Muscle of leg (tissue), 11 donors: ENCODE measurements around the gene ATP1B3. TPM values are rescaled to one million over a fixed set of nuclear protein-coding genes. Genes with fewer than 3 reads are reported as not detected.
"Not testable (repeated sequence)": the region's sequence is repeated elsewhere in the genome, so short reads cannot be mapped to it uniquely, and the experiment has no call there.

ENCODE experiments used
- DNase-seq: peaks from one replicate; pipeline ENCODE4 v3.0.0; 2013
- H3K27ac ChIP-seq: one replicate; pipeline ENCODE4 v1.5.1; 2013; ENCODE audit warnings: mild to moderate bottlenecking, low read length, control low read depth
- H3K27me3 ChIP-seq: one replicate; pipeline ENCODE4 v1.6.1; 2013; ENCODE audit warnings: low read length; ENCODE audit not compliant: control insufficient read depth, insufficient read depth
- H3K36me3 ChIP-seq: one replicate; pipeline ENCODE4 v1.6.1; 2013; ENCODE audit warnings: low read length; ENCODE audit not compliant: control insufficient read depth, insufficient read depth
- H3K4me1 ChIP-seq: one replicate; pipeline ENCODE4 v1.6.1; 2013; ENCODE audit warnings: low read length; ENCODE audit not compliant: control insufficient read depth, insufficient read depth
- H3K4me3 ChIP-seq: one replicate; pipeline ENCODE4 v1.5.1; 2013; ENCODE audit warnings: low read length, control low read depth
- H3K9me3 ChIP-seq: replicated peaks from 2 replicates; pipeline ENCODE4 v1.6.1; 2013; ENCODE audit warnings: low read depth, low read length; ENCODE audit not compliant: control insufficient read depth
- WGBS: methylation state at CpG from one replicate; pipeline ENCODE4 v1.1.5; 2013; ENCODE audit warnings: missing lambda C conversion rate; ENCODE audit not compliant: insufficient coverage; 5-methylcytosine and 5-hydroxymethylcytosine counted together
- polyA plus RNA-seq, 8 donors: library from polyadenylated mRNA; unstranded; fragments of 120-200 nt; gene quantifications; one replicate each; pipeline versions ENCODE4 v1.2.1 to v1.2.3, GENCODE V29; 2013; ENCODE audit warnings: inconsistent platforms in 1 of 8, low replicate concordance in 1 of 8; ENCODE audit not compliant: insufficient read length in 8 of 8, insufficient read depth in 1 of 8
- total RNA-seq: library from RNA; stranded (reverse); fragments of 120-200 nt; gene quantifications from one replicate; pipeline ENCODE4 v1.2.4, GENCODE V29; 2013

The ATP1B3 gene
- total and polyA plus RNA-seq, 9 donors = 25.8 to 113 (median 84.6) TPM

GRCh38 chr3:141875893-141876380 lies 506 bp upstream of the ATP1B3 start:
- Histone ChIP-seq H3K4me3 (peak overlapping the region; percentile 93), H3K27me3 (no peaks in the 10 kb centered on the region)
- under 1% methylated on average over 42 of the region's 42 CpGs for WGBS

GRCh38 chr3:141876891-141877621 lies 613 bp downstream of the ATP1B3 start:
- H3K27me3 ChIP-seq = no peaks in the 10 kb centered on the region
- H3K36me3 ChIP-seq = no peaks in the 10 kb centered on the region
- peaks cover 5% of the 10 kb centered on the region for H3K4me1 ChIP-seq
- H3K9me3 ChIP-seq = no peaks in the 10 kb centered on the region
- peak overlapping the region; percentile 92 for H3K27ac ChIP-seq
- WGBS = 1% methylated on average over 58 of the region's 76 CpGs
- peak overlapping the region; percentile 68 for H3K4me3 ChIP-seq
- DNase-seq = peak; percentile 69

More at GRCh38 chr3:141875893-141876380, 506 bp upstream of the ATP1B3 start:
- peak; percentile 74 for DNase-seq
- peak overlapping the region; percentile 100 for H3K27ac ChIP-seq
- no peaks in the 10 kb centered on the region for H3K36me3 ChIP-seq
- H3K4me1 ChIP-seq = peaks cover 5% of the 10 kb centered on the region
- H3K9me3 ChIP-seq = no peaks in the 10 kb centered on the region

- WGBS = 37% methylated on average over 2 of the region's 3 CpGs
- peak overlapping the region; percentile 56 for H3K27ac ChIP-seq
Observed at GRCh38 chr3:141877911-141878310, 1.5 kb downstream of the ATP1B3 start.

DNA sequence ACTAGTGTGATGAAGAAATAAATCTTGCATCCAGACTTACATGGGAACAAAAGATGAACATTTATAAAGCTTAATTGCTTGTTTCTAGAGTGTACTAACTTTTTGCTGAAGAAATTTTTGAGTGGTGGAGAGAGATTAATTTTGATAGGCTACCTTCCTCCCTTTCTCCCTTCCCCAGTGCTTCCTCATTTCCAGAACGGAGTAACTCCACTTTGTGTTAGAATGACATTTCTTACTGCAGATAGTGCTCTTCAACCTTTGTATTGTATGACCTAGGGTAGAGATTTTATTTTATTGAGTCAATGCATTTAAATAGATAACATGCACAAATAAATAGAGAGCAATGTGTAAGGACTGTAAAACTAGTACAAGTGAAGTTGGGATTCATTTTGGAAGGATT lies 1.9 kb downstream of the ATP1B3 start:
- no peak for DNase-seq
- WGBS = no CpG with 5 or more reads among the region's 1 CpG
- peak overlapping the region; percentile 68 for H3K4me3 ChIP-seq
- no peak overlapping the region for H3K27ac ChIP-seq
- no peaks in the 10 kb centered on the region for H3K36me3 ChIP-seq
- H3K27me3 ChIP-seq = no peaks in the 10 kb centered on the region
- peaks cover 5% of the 10 kb centered on the region for H3K4me1 ChIP-seq
- H3K9me3 ChIP-seq = no peaks in the 10 kb centered on the region

More at GRCh38 chr3:141877911-141878310, 1.5 kb downstream of the ATP1B3 start:
- no peaks in the 10 kb centered on the region for H3K27me3 ChIP-seq
- no peaks in the 10 kb centered on the region for H3K36me3 ChIP-seq
- H3K4me3 ChIP-seq = peak overlapping the region; percentile 68
- no peak for DNase-seq
- H3K9me3 ChIP-seq = no peaks in the 10 kb centered on the region
- peaks cover 5% of the 10 kb centered on the region for H3K4me1 ChIP-seq

DNA sequence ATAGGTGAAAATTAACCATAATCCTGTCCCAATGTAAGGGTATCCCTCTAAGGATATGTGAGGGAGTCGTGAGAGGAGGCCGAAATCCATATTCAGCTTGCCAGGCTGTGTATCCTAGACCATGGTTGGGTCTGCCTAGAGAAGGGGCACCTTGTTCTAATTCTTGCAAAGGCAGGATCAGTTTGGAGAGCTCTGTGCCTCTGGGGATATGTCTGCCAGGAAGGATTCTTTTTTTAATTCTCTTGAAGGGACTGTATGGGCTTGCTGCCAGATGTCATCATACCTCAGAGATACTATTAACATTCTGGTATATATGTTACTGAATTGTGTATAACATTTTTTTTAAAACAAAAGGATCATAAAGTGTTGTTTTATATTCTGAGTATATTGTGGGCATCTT lies 2.4 kb downstream of the ATP1B3 start:
- no peaks in the 10 kb centered on the region for H3K36me3 ChIP-seq
- no peaks in the 10 kb centered on the region for H3K9me3 ChIP-seq
- no CpG with 5 or more reads among the region's 2 CpGs for WGBS
- DNase-seq = no peak
- H3K27ac ChIP-seq = no peak overlapping the region
- H3K4me3 ChIP-seq = no peak overlapping the region
- no peaks in the 10 kb centered on the region for H3K27me3 ChIP-seq
- peaks cover 5% of the 10 kb centered on the region for H3K4me1 ChIP-seq

DNA sequence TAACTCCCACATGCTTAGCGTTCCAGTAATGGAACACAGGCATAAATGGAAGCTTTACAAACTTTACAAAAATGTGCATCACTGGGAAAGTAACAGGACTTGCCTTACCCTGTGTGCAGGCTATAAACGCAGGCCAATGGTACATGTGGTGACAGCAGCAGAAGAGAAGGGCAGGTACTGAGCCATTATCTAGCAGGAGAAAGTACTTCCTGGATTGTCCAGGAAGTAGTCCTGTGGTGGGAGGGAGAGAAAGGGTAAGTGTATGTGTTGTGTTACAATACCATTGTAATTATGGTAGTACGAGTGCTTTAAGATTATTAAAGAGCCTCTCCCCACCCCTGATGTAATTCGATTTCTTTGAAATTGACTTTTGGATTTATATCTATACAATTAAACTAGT lies 5.3 kb downstream of the ATP1B3 start:
- peaks cover 5% of the 10 kb centered on the region for H3K4me1 ChIP-seq
- peaks cover 3% of the 10 kb centered on the region for H3K36me3 ChIP-seq
- no peaks in the 10 kb centered on the region for H3K27me3 ChIP-seq
- no peak overlapping the region for H3K4me3 ChIP-seq
- 89% methylated on average over 1 of the region's 4 CpGs for WGBS
- no peaks in the 10 kb centered on the region for H3K9me3 ChIP-seq
- no peak overlapping the region for H3K27ac ChIP-seq
- DNase-seq = no peak

GRCh38 chr3:141887051-141887450 lies 10.6 kb downstream of the ATP1B3 start:
- DNase-seq = no peak
- no peaks in the 10 kb centered on the region for H3K4me1 ChIP-seq
- no peaks in the 10 kb centered on the region for H3K27me3 ChIP-seq
- no peak overlapping the region for H3K4me3 ChIP-seq
- whole genome bisulfite sequencing = no CpG with 5 or more reads among the region's 5 CpGs
- no peaks in the 10 kb centered on the region for H3K9me3 ChIP-seq
- no peak overlapping the region for H3K27ac ChIP-seq
- H3K36me3 ChIP-seq = peaks cover 3% of the 10 kb centered on the region

- H3K4me1 ChIP-seq, H3K4me3 ChIP-seq, H3K27me3 ChIP-seq, H3K9me3 ChIP-seq, H3K36me3 ChIP-seq, DNase-seq, H3K27ac ChIP-seq: not testable (repeated sequence)
- WGBS = no CpG with 5 or more reads among the region's 3 CpGs
Observed at GRCh38 chr3:141888548-141888947, 12.1 kb downstream of the ATP1B3 start.

- no peak overlapping the region for H3K27ac ChIP-seq
- H3K4me3 ChIP-seq = no peak overlapping the region
- no peaks in the 10 kb centered on the region for H3K9me3 ChIP-seq
- no peaks in the 10 kb centered on the region for H3K27me3 ChIP-seq
- WGBS = 75% methylated on average over 2 of the region's 5 CpGs
- DNase-seq = no peak
- H3K36me3 ChIP-seq = peaks cover 2% of the 10 kb centered on the region
- H3K4me1 ChIP-seq = no peaks in the 10 kb centered on the region
Observed at GRCh38 chr3:141894524-141895176, 18.2 kb downstream of the ATP1B3 start.

GRCh38 chr3:141895731-141896130 lies 19.3 kb downstream of the ATP1B3 start:
- Histone ChIP-seq H3K4me3 (no peak overlapping the region), H3K27me3 (no peaks in the 10 kb centered on the region), H3K27ac (no peak overlapping the region), H3K9me3 (peaks cover 5% of the 10 kb centered on the region), H3K4me1 (no peaks in the 10 kb centered on the region), H3K36me3 (peaks cover 2% of the 10 kb centered on the region)
- DNase-seq = no peak
- WGBS = 100% methylated on average over 1 of the region's 3 CpGs
